ENCODE data around the gene TMED4. TPM values are rescaled to one million over a fixed set of nuclear protein-coding genes. Genes with fewer than 3 reads are reported as not detected.

Gene TMED4
- total and polyA plus RNA-seq, 2 of the 13 experiments (the other 11 are each of a cell fraction or from before 2014, with no cell fraction given), result 81.4 to 109 TPM

DNA sequence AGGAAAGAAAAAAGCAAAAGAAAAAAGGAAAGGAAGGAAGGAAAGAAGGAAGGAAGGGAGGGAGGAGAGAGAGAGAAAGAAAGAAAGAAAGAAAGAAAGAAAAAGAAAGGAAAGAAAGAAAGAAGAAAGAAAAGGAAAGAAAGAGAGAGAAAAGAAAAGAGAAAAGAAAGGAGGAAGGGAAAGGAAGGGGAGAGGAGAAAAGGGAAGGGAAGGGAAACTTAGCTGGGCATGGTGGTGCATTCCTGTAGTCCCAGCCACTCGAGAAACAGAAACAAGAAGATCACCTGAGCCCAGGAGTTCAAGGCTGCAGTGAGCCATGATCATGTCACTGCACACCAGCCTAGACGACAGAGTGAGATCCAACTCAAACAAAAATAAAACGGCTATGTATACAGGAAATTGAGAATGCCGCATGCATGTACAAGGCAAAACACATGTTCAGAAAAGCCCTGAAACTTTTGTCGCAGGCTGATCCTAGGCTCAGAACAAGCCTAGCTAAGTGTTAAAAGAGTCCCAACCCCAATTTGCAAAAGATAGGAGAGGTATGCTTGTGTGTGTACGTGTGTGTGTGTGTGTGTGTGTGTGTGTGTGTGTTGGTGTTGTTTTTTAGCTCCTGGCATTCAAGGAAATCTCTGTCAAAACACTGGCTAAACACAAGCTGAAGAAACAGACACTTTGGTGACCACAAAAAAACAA lies 34.3 kb downstream of the TMED4 start (continued):
- TF ChIP-seq HMGXB3 (CRISPR knock-in tag; IDR thresholded peaks at IDR 0.05; ENCODE audit: borderline replicate concordance) (no peak), POLR2G (IDR thresholded peaks at IDR 0.05; ENCODE audit: low read depth, low read length) (no peak), SAP130 (CRISPR knock-in tag; IDR thresholded peaks at IDR 0.05; ENCODE audit: low read depth) (peak; percentile 38; the same call in 1 of the 2 replicates), POLR2AphosphoS5 (IDR thresholded peaks at IDR 0.05; ENCODE audit: low read depth, low read length) (no peak), ZNF564 (CRISPR knock-in tag; IDR thresholded peaks at IDR 0.05) (no peak), POGK (CRISPR knock-in tag; conservative IDR thresholded peaks at IDR 0.05) (no peak), RARG (CRISPR knock-in tag; IDR thresholded peaks at IDR 0.05; ENCODE audit: low read depth) (no peak), KAT8 (CRISPR knock-in tag; IDR thresholded peaks at IDR 0.05) (no peak), ZNF549 (CRISPR knock-in tag; IDR thresholded peaks at IDR 0.05) (no peak), ZNF720 (CRISPR knock-in tag; IDR thresholded peaks at IDR 0.05) (no peak), RBM39 (IDR thresholded peaks at IDR 0.05; ENCODE audit: low read depth, low read length, poor library complexity, severe bottlenecking) (no peak), ZNF646 (CRISPR knock-in tag; IDR thresholded peaks at IDR 0.05) (peak; percentile 71; the same call in 1 of the 2 replicates)
- TF ChIP-seq, protein P1, sequence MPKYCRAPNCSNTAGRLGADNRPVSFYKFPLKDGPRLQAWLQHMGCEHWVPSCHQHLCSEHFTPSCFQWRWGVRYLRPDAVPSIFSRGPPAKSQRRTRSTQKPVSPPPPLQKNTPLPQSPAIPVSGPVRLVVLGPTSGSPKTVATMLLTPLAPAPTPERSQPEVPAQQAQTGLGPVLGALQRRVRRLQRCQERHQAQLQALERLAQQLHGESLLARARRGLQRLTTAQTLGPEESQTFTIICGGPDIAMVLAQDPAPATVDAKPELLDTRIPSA (CRISPR knock-in tag; IDR thresholded peaks at IDR 0.05; ENCODE audit: borderline replicate concordance), result no peak
- TF ChIP-seq, protein P2, sequence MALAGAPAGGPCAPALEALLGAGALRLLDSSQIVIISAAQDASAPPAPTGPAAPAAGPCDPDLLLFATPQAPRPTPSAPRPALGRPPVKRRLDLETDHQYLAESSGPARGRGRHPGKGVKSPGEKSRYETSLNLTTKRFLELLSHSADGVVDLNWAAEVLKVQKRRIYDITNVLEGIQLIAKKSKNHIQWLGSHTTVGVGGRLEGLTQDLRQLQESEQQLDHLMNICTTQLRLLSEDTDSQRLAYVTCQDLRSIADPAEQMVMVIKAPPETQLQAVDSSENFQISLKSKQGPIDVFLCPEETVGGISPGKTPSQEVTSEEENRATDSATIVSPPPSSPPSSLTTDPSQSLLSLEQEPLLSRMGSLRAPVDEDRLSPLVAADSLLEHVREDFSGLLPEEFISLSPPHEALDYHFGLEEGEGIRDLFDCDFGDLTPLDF (CRISPR knock-in tag; IDR thresholded peaks at IDR 0.05), result no peak
